Right lobe of liver (tissue), 6 donors: Measurements from ENCODE around the gene IQSEC1. TPM values are rescaled to one million over a fixed set of nuclear protein-coding genes. Genes with fewer than 3 reads are reported as not detected.

Experiments used
- ATAC-seq, 4 donors: fragments of 200-7000 bp; cut with Tn5 transposase; one replicate each; pipeline ENCODE4 v1.9.1; 2020; ENCODE audit warnings: mild to moderate bottlenecking in 4 of 4, moderate library complexity in 4 of 4
- DNase-seq, 3 donors: peaks; one replicate each; pipeline ENCODE4 v3.0.0-alpha.2; 2020
- H3K27ac ChIP-seq, 3 donors: fragments of 200-600 bp; one replicate each; pipeline ENCODE4 v1.8.0; 2022
- H3K27me3 ChIP-seq, 2 donors: fragments of 200-600 bp; one replicate each; pipeline ENCODE4 v1.8.0; 2022
- H3K36me3 ChIP-seq, 4 donors: fragments of 200-600 bp; sonication (generic) in 1 of 4; one replicate each; pipeline versions ENCODE4 v1.5.1 to v1.8.0; 2017 to 2022; ENCODE audit warnings: control low read depth in 1 of 4
- H3K4me1 ChIP-seq, 4 donors: fragments of 200-600 bp; sonication (generic) in 1 of 4; one replicate each; pipeline versions ENCODE4 v1.5.1 to v1.8.0; 2017 to 2022; ENCODE audit warnings: control low read depth in 1 of 4
- H3K4me3 ChIP-seq, 3 donors: fragments of 200-600 bp; one replicate each; pipeline ENCODE4 v1.8.0; 2022
- H3K9me3 ChIP-seq, 4 donors: fragments of 200-600 bp; sonication (generic) in 1 of 4; one replicate each; pipeline versions ENCODE4 v1.5.1 to v1.8.0; 2017 to 2022; ENCODE audit warnings: control low read depth in 1 of 4
- POLR2A ChIP-seq: fragments of 450-650 bp; IDR thresholded peaks from one replicate; pipeline ENCODE4 v1.6.1; 2017; ENCODE audit warnings: antibody characterized with exemption, mild to moderate bottlenecking
- WGBS: methylation state at CpG from one replicate; pipeline ENCODE4 v1.1.6; 2018; ENCODE audit warnings: low coverage, low lambda C conversion rate; ENCODE audit not compliant: insufficient coverage; ENCODE audit errors: missing lambda C conversion rate; 5-methylcytosine and 5-hydroxymethylcytosine counted together
- intact Hi-C, 2 donors: fragments of 100-400 bp; cut with DNase I; formaldehyde crosslinking; loops; one replicate each; pipeline versions ENCODE4 v1.11.2 to v1.14.1; 2022
- total RNA-seq, 6 experiments: library from RNA; depleted of rRNA in 2 of 6; stranded (reverse); fragments of >200 nt in 2 of 6; fragmentation: NEBNext Ultra II Directional in 3 of 6; extraction: Animal tissue kit (Norgen Biotek cat#: 25700) in 3 of 6; gene quantifications; one replicate each; pipeline versions ENCODE4 v1.1.0 to v1.2.4, GENCODE V29; 2016 to 2023
- TF ChIP-seq, protein P1 (sequence below), 4 donors: fragments of 200-600 bp in 3 of 4; fragments of 450-650 bp in 1 of 4; IDR thresholded peaks; one replicate each; pipeline versions ENCODE4 v1.5.1 to v1.8.0; 2016 to 2022; ENCODE audit warnings: antibody characterized with exemption in 4 of 4, mild to moderate bottlenecking in 2 of 4
- donor health status: DM: no; HTN: yes; CAD: no.
- donor health status: DM: no; HTN: no; CAD: no.
- donor health status: DM: no; HTN: no; CAD: no.
- donor health status: DM: no; HTN: yes; CAD: no.
- donor health status: DM: no; HTN: yes; CAD: no.

The IQSEC1 gene
- total RNA-seq, 6 experiments from 2014 or later, result 32.1 to 61.3 (median 48.9) TPM

DNA sequence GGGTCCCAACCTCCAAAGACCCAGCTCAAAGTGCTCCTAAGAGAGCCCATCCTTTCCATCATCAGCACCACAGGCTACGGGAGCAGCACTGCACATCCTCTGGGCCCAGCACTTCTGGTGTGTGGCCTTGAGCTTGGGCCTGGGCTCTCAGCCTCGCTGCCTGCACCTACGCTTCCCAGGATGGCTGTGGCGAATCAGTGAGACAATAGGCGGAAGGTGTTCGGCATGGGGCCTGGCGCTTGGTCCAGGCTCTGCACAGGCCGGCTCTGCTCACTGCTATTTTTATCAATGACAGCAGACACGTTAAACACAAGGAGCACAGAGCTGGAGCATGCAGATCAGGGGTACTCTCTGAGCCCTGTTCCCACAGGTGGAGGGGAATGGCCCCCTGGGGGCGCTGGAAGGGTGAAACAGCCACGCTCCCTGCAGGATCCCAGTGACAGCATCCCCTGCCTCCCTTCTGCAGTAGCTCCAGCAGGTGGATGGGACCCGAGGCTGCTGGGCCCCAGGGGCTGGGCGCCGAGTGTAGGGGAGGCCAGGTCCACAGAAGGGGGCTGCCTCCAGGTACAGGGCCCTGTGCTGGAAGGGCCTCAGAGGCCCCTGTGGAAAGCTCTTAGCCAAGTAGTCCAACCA is 141.8 kb downstream of the IQSEC1 start:
- peaks cover 0 to 41% (median 7%) of the 10 kb centered on the region in 4 donors for H3K36me3 ChIP-seq
- intact Hi-C loops, result no loop called here
- H3K27me3 ChIP-seq, result no peaks in the 10 kb centered on the region

DNA sequence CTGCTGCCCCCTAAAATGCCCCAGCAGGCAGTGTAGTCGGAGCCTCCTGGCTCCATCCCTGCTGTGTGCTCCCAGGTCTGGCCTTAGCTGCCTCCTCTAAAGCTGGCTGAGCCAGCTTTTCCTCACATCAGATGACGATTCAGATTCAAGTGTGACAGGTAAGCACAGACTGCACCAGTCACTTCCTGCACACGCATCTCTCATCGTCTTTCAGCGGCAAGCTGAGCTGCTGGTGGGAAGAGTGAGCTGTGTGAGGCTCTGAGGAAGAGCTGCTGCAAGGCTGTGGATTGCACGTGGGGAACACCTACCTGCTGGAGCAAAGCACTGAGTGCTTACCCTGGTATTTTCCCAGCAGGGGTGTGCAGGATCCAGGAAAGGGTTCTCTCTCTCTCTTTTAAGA is 143.4 kb downstream of the IQSEC1 start:
- DNase-seq (no peak), ATAC-seq (no peak)
- no peak for TF ChIP-seq POLR2A
- TF ChIP-seq, protein P1, sequence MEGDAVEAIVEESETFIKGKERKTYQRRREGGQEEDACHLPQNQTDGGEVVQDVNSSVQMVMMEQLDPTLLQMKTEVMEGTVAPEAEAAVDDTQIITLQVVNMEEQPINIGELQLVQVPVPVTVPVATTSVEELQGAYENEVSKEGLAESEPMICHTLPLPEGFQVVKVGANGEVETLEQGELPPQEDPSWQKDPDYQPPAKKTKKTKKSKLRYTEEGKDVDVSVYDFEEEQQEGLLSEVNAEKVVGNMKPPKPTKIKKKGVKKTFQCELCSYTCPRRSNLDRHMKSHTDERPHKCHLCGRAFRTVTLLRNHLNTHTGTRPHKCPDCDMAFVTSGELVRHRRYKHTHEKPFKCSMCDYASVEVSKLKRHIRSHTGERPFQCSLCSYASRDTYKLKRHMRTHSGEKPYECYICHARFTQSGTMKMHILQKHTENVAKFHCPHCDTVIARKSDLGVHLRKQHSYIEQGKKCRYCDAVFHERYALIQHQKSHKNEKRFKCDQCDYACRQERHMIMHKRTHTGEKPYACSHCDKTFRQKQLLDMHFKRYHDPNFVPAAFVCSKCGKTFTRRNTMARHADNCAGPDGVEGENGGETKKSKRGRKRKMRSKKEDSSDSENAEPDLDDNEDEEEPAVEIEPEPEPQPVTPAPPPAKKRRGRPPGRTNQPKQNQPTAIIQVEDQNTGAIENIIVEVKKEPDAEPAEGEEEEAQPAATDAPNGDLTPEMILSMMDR (IDR thresholded peaks at IDR 0.05), result no peak
- H3K27ac ChIP-seq, result no peak overlapping the region
- no peaks in the 10 kb centered on the region for H3K4me1 ChIP-seq
- no peaks in the 10 kb centered on the region for H3K27me3 ChIP-seq
- WGBS, result 71% methylated on average over 6 of the region's 6 CpGs
- H3K36me3 ChIP-seq, result peaks cover 0 to 37% (median 0%) of the 10 kb centered on the region in 4 donors
- H3K4me3 ChIP-seq, result no peak overlapping the region
- no peaks in the 10 kb centered on the region for H3K9me3 ChIP-seq
- intact Hi-C loops, result no loop called here

More for the DNA sequence above, 141.8 kb downstream of the IQSEC1 start:
- H3K4me1 ChIP-seq, result no peaks in the 10 kb centered on the region
- WGBS, result 70% methylated on average over 2 of the region's 14 CpGs
- ATAC-seq, result peak in 3 of 4 donors; percentile 24 to 55 (median 39)
- no peaks in the 10 kb centered on the region for H3K9me3 ChIP-seq
- TF ChIP-seq, protein P1 (IDR thresholded peaks at IDR 0.05), result no peak
- no peak for TF ChIP-seq POLR2A
- no peak for DNase-seq
- no peak overlapping the region for H3K4me3 ChIP-seq
- H3K27ac ChIP-seq, result no peak overlapping the region

DNA sequence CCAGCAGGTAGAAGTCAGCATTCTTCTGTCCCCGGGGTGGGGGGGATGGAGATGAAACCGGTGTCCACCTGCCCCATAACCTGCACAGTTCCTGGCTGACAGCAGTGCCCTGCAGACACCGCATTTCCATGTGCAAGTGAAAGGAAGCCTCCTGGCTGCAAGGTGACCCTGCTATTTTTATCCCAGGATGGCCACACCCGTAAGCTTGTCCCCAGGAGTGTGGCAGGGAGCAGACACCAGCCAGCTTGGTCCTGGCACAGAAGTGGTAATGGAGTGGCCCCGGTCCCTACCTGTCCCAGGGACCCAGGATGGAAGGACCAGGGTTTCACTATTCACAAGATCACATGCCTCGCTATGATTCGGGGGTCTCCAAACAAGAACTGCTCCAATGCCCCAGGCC is 146.6 kb downstream of the IQSEC1 start:
- ATAC-seq (no peak), DNase-seq (no peak)
- TF ChIP-seq, protein P1 (IDR thresholded peaks at IDR 0.05), result no peak
- Histone ChIP-seq H3K27ac (no peak overlapping the region), H3K27me3 (no peaks in the 10 kb centered on the region), H3K36me3 (peaks cover 0 to 47% (median 7%) of the 10 kb centered on the region in 4 donors), H3K4me3 (no peak overlapping the region), H3K4me1 (no peaks in the 10 kb centered on the region), H3K9me3 (no peaks in the 10 kb centered on the region)
- WGBS, result 93% methylated on average over 3 of the region's 7 CpGs
- intact Hi-C loops, result no loop called here

DNA sequence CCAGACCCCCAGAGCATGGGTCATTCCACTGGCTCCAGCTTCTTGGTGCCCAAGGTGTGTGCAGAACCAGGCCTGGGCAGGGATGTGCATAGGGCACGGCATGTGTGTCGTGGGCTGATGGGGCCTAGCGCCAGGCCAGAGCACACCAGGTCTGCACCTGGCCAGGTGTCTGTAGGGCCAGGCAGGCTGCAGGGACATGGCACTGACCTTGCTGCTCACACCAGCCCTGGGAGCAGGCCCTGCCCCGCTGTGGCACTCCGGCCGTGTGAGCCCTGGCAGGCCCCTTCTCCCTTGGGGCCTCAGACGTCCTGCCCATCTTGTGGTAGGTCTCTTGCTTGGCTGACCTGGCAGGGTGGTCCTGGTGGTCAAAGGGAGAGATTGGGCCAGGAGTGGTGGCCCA is 147.6 kb downstream of the IQSEC1 start:
- ATAC-seq, result no peak
- Histone ChIP-seq H3K9me3 (no peaks in the 10 kb centered on the region), H3K27me3 (no peaks in the 10 kb centered on the region), H3K27ac (no peak overlapping the region), H3K4me1 (no peaks in the 10 kb centered on the region), H3K36me3 (peaks cover 0 to 48% (median 12%) of the 10 kb centered on the region in 4 donors), H3K4me3 (no peak overlapping the region)
- intact Hi-C loops, result no loop called here
- DNase-seq, result no peak
- TF ChIP-seq, protein P1 (IDR thresholded peaks at IDR 0.05), result no peak
- no peak for TF ChIP-seq POLR2A
- no CpG with 5 or more reads among the region's 7 CpGs for WGBS
